GM18520 (cell line): Measurements from ENCODE around the gene ZCWPW1.
A peak's percentile ranks its signal among the peaks of the same experiment; 100 is the strongest.
"Not testable (repeated sequence)": the region's sequence is repeated elsewhere in the genome, so short reads cannot be mapped to it uniquely, and the experiment has no call there.

Experiments used
- ATAC-seq: cut with Tn5 transposase; IDR thresholded peaks from one replicate; pipeline ENCODE4 v1.9.1; 2021; ENCODE audit not compliant: unreplicated experiment

ZCWPW1 gene

DNA sequence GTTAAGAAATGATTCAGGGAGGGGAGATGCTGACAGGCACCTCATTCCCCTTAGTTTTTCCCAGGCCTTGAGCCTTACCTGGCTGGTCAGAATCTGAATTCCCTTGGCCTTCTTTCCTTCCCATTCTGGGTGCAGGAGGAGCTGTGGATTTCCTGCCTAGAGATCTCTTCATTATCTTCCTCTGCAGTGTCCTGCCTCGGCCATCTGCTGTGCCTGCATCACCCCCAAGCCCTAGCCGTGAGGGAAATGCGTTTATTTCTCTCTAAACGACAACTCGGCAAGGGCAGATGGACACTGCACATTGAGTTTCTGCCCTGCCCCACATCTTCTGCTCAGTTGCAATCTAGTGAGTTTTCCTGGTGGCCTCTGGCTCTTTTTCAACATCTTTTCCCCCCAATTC is 26.7 kb downstream of the ZCWPW1 start:
- ATAC-seq, result no peak

DNA sequence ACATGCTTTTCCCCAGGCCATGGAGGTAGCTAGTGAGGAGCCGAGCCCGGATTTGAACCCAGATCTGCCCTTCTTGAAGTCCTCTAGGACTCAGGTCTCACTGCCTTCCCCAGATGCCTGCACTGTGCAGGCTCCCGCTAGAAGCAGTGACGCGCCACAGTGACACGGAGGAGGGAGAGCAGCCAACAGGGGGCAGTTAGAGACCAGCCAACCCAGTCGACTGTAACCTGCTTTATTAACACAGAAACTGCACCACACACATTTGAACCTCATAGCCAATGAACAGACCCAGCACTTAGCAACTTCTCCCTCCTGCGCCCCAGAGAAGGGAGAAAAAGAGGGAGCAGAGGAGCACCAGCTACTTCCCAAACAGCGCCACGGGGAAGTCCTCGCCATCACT is 27.8 kb downstream of the ZCWPW1 start:
- ATAC-seq, result no peak

DNA sequence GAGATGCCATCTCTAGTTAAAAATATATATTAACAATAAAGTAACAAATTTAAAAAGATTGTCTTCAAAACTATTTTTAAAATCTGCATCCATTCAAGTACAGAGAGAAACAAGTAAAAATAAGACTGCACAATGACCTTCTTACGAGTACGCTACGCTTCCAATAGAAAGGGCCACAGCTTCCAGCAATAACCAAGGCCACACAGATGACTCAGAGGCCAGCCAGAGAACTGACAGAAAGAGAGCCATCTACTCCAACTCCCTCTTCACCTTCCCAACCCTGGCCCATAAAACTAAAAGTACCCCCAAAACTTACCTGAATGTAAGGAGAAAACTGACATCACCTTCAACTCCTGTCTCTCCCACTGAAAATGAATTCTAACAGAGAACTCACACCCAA is 28.5 kb downstream of the ZCWPW1 start:
- ATAC-seq, result no peak

- no peak for ATAC-seq
These were observed 30.3 kb downstream of the ZCWPW1 start for GRCh38 chr7:100398239-100398638.

DNA sequence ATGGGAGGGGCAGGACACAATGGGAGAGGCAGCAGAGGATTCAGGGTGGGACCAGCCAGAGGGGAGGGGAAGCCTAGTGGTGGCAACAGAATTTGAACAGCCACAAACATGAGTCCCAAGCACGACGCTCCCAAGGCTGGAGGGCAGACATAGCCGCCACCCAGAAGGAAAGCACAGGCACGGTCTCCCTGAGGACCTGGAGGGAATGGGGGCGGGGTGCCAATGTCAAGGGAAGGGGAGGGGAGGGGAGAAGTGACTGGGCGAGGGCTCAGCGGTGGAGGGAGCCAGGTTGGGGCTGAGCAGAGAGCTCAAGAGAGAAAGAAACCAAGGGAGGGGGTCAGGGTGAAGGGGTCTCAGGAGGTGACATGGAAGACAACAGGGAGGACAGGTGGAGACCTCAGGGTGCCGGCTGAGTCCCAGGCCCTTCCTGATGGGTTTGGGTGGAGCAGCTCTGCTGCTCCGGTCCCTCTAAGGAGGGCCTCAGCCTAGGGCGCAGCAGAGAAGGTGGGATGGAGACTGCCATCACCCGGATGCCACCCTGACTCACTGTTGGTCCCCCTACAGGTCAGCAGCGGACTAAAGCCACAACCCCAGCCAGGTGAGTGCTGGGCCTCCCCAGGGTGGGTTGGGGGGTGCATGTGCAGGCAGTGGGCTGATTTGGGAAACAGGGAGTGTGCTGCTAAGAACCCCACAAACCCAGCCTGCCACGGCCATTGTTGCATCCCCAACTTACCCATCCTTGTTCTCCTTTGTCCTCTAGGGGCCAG is 31.0 kb downstream of the ZCWPW1 start:
- no peak for ATAC-seq

- ATAC-seq, result peak; percentile 84
These were observed 32.0 kb downstream of the ZCWPW1 start for GRCh38 chr7:100396421-100396982.

- ATAC-seq, result no peak
These were observed 34.4 kb downstream of the ZCWPW1 start for GRCh38 chr7:100394077-100394476.

GRCh38 chr7:100393233-100393905 is 35.1 kb downstream of the ZCWPW1 start:
- no peak for ATAC-seq

DNA sequence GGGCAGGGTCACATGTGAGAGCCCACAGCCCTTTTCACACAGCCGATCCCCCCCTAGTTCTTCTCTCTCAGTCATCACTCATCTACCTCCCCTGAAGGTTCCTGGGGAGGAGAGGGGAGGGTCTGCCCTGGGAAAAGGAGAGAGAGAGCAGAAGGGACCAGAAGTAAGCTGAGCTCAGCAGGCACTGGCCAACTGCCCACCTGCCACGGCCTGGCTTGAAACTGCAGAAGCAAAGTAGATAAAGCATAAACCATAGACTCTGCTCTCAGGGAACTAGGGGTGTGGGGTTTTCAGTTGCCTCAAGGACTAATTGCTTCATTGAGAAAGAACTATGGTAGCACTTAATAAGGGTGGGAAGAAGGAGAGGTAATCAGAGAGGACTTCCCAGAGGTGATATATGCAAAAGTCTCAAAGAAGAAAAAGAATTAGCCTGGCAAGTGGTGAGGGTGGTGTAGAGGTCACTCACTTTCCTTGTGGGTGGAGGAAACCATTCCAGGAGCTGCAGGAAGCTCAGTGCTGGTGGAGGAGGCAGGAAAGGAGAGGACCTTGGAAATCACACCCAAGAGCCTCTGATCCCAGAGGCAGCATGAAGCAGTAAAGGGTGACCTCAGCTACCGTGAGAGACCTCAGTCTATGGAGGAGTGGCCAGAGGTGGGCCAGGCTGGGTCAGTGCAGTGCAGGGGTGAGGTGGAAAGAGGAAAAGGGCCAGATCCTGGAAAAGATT is 38.1 kb downstream of the ZCWPW1 start:
- ATAC-seq, result no peak

GRCh38 chr7:100389437-100390088 is 38.9 kb downstream of the ZCWPW1 start:
- ATAC-seq, result no peak

DNA sequence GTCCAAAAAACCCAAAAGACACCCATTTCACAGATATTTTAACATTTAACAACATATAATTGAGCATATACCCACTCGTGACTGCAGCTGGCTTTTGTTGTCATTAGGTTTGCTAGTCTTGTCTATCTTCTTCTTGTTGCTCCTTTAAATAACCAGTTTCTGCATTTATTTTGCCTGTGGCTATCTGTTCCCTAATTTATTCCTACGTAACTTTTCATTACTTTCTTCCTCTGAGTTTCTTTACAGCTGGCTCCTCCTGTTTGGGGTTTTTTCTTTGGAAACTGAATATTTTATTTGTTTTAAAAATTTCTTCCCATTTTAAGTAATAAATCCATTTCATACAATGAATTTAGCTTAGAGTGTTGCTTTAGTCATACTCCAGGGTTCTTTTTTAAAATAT is 40.8 kb downstream of the ZCWPW1 start:
- ATAC-seq, result no peak

- no peak for ATAC-seq
These were observed 41.6 kb downstream of the ZCWPW1 start for GRCh38 chr7:100386940-100387339.

DNA sequence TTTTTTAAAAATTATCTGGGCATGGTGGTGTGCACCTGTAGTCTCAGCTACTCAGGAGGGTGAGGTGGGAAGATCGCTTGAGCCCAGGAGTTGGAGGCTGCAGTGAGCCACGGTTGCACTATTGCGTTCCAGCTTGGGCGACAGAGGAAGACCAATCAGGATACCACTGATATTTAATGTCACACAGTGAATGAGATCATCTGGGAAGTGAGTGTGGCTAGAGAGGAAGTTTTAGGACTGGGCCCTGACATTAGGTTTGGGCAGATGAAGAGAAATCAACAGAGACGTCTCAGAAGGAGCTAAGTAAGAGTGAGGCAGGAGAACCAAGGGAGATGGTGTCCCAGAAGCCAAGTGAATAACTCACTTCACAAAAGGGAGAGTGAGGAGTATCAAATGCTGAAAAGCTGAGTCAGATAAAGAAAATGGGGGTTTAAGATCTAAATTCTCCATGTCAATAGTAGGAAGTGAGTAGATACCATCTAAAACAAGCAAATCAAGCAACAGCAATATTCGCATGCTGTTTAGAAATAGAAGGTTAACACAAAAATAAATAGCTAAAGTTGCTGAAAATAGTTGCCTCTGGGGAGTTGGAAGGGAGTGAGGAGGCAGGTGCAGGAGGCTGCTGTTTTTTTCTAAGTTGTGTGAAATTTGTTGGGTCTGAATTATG is 43.7 kb downstream of the ZCWPW1 start:
- no peak for ATAC-seq

GRCh38 chr7:100382234-100382853 is 46.2 kb downstream of the ZCWPW1 start:
- ATAC-seq, result not testable (repeated sequence)

- not testable (repeated sequence) for ATAC-seq
These were observed 46.8 kb downstream of the ZCWPW1 start for GRCh38 chr7:100381531-100382233.

- no peak for ATAC-seq
These were observed 48.3 kb downstream of the ZCWPW1 start for GRCh38 chr7:100380196-100380595.

- ATAC-seq, result no peak
These were observed 50.3 kb downstream of the ZCWPW1 start for GRCh38 chr7:100378114-100378755.

GRCh38 chr7:100376066-100376465 is 52.4 kb downstream of the ZCWPW1 start:
- no peak for ATAC-seq

GRCh38 chr7:100374601-100375000 is 53.9 kb downstream of the ZCWPW1 start:
- ATAC-seq, result no peak
